ENCODE data around the gene CEP19.
"Not testable (repeated sequence)": the region's sequence is repeated elsewhere in the genome, so short reads cannot be mapped to it uniquely, and the experiment has no call there.

Gene CEP19

GRCh38 chr3:196743569-196743968 is 31.5 kb upstream of the CEP19 start:
- H3K9me3 ChIP-seq (ENCODE audit: control extremely low read depth in 1 of 5, control insufficient read depth in 4 of 5, insufficient read depth in 2 of 5, low read depth in 1 of 5, low read length in 4 of 5); H3K4me3 ChIP-seq (ENCODE audit: control insufficient read depth in 1 of 7, extremely low read depth in 1 of 7, insufficient read depth in 4 of 7, low read depth in 2 of 7, low read length in 6 of 7); POLR2A ChIA-PET; DNase-seq; H3K27me3 ChIP-seq (replicated peaks in 2 of 5; ENCODE audit: control insufficient read depth in 4 of 5, insufficient read depth in 5 of 5, low read length in 4 of 5); H3K27ac ChIP-seq (ENCODE audit: insufficient read depth in 1 of 2, low read depth in 1 of 2, low read length in 2 of 2, poor library complexity in 1 of 2, severe bottlenecking in 2 of 2): not testable (repeated sequence)
- CTCF ChIA-PET, result interaction anchor here (0.6 kb wide), 1 partner anchor 257 kb away, joined by 3 read pairs; no protein-coding TSS in a partner anchor
- peaks cover 6 to 20% (median 13%) of the 10 kb centered on the region in 4 experiments for H3K4me1 ChIP-seq (ENCODE audit: control extremely low read depth in 1 of 4, control insufficient read depth in 4 of 4, insufficient read depth in 4 of 4, low read length in 3 of 4)
- WGBS (ENCODE audit: insufficient coverage), result no CpG with 5 or more reads among the region's 10 CpGs
- peaks cover 8 to 15% (median 11%) of the 10 kb centered on the region in 4 experiments for H3K36me3 ChIP-seq (ENCODE audit: control insufficient read depth in 4 of 4, insufficient read depth in 4 of 4, low read length in 3 of 4)

GRCh38 chr3:196741249-196741889 is 29.3 kb upstream of the CEP19 start:
- peak overlapping the region; percentile 91 to 94 for H3K27ac ChIP-seq (ENCODE audit: insufficient read depth in 1 of 2, low read depth in 1 of 2, low read length in 2 of 2, poor library complexity in 1 of 2, severe bottlenecking in 2 of 2)
- H3K4me3 ChIP-seq (ENCODE audit: control insufficient read depth in 1 of 7, extremely low read depth in 1 of 7, insufficient read depth in 4 of 7, low read depth in 2 of 7, low read length in 6 of 7), result peak overlapping the region in 6 of 7 experiments; percentile 76 to 99 (median 96)
- H3K27me3 ChIP-seq (replicated peaks in 2 of 5; ENCODE audit: control insufficient read depth in 4 of 5, insufficient read depth in 5 of 5, low read length in 4 of 5), result no peaks in the 10 kb centered on the region
- no peaks in the 10 kb centered on the region for H3K9me3 ChIP-seq (ENCODE audit: control extremely low read depth in 1 of 5, control insufficient read depth in 4 of 5, insufficient read depth in 2 of 5, low read depth in 1 of 5, low read length in 4 of 5)
- H3K36me3 ChIP-seq (ENCODE audit: control insufficient read depth in 4 of 4, insufficient read depth in 4 of 4, low read length in 3 of 4), result peaks cover 0 to 11% (median under 1%) of the 10 kb centered on the region in 4 experiments
- 27% methylated on average over 3 of the region's 5 CpGs for WGBS (ENCODE audit: insufficient coverage)
- POLR2A ChIA-PET, result no interaction called here
- CTCF ChIA-PET, result interaction anchor here (1.4 kb wide), 1 partner anchor 11 kb away, joined by 3 read pairs; no protein-coding TSS in a partner anchor
- peak in 1 of 3 donors; percentile 29 for DNase-seq
- peaks cover 6 to 20% (median 13%) of the 10 kb centered on the region in 4 experiments for H3K4me1 ChIP-seq (ENCODE audit: control extremely low read depth in 1 of 4, control insufficient read depth in 4 of 4, insufficient read depth in 4 of 4, low read length in 3 of 4)

GRCh38 chr3:196740481-196741248 is 28.6 kb upstream of the CEP19 start:
- H3K4me3 ChIP-seq (ENCODE audit: control insufficient read depth in 1 of 7, extremely low read depth in 1 of 7, insufficient read depth in 4 of 7, low read depth in 2 of 7, low read length in 6 of 7), result peak overlapping the region; percentile 76 to 99 (median 95)
- ChIA-PET CTCF (interaction anchor here (0.7 to 1.4 kb wide), 3 partner anchors 12 to 47 kb away, joined by 3 read pairs; no protein-coding TSS in a partner anchor), POLR2A (interaction anchor here (0.6 to 1.1 kb wide), 2 partner anchors 128 to 310 kb away, joined by 4 read pairs; no protein-coding TSS in a partner anchor)
- H3K27me3 ChIP-seq (replicated peaks in 2 of 5; ENCODE audit: control insufficient read depth in 4 of 5, insufficient read depth in 5 of 5, low read length in 4 of 5), result no peaks in the 10 kb centered on the region
- H3K36me3 ChIP-seq (ENCODE audit: control insufficient read depth in 4 of 4, insufficient read depth in 4 of 4, low read length in 3 of 4), result peaks cover 0 to 8% (median under 1%) of the 10 kb centered on the region in 4 experiments
- H3K9me3 ChIP-seq (ENCODE audit: control extremely low read depth in 1 of 5, control insufficient read depth in 4 of 5, insufficient read depth in 2 of 5, low read depth in 1 of 5, low read length in 4 of 5), result no peaks in the 10 kb centered on the region
- DNase-seq, result peak; percentile 22 to 66 (median 55)
- peaks cover 6 to 20% (median 13%) of the 10 kb centered on the region in 4 experiments for H3K4me1 ChIP-seq (ENCODE audit: control extremely low read depth in 1 of 4, control insufficient read depth in 4 of 4, insufficient read depth in 4 of 4, low read length in 3 of 4)
- peak overlapping the region; percentile 91 to 94 for H3K27ac ChIP-seq (ENCODE audit: insufficient read depth in 1 of 2, low read depth in 1 of 2, low read length in 2 of 2, poor library complexity in 1 of 2, severe bottlenecking in 2 of 2)
- 1% methylated on average over 16 of the region's 30 CpGs for WGBS (ENCODE audit: insufficient coverage)

GRCh38 chr3:196739671-196740480 is 27.8 kb upstream of the CEP19 start, which contains the start of gene PAK2:
Gene PAK2, plus strand, starts transcription at chr3:196739857. Its CDS starts 42,790 bp downstream, at chr3:196782647.
- peak within 1 kb of the TSS; percentile 91 to 94 for H3K27ac ChIP-seq (ENCODE audit: insufficient read depth in 1 of 2, low read depth in 1 of 2, low read length in 2 of 2, poor library complexity in 1 of 2, severe bottlenecking in 2 of 2)
- peaks cover 6 to 20% (median 13%) of the 10 kb centered on the region in 4 experiments for H3K4me1 ChIP-seq (ENCODE audit: control extremely low read depth in 1 of 4, control insufficient read depth in 4 of 4, insufficient read depth in 4 of 4, low read length in 3 of 4)
- peak; percentile 91 to 94 (median 92) for DNase-seq
- POLR2A ChIA-PET, result interaction anchor here (1.1 kb wide), 1 partner anchor 128 kb away, joined by 4 read pairs; no protein-coding TSS in a partner anchor
- H3K36me3 ChIP-seq (ENCODE audit: control insufficient read depth in 4 of 4, insufficient read depth in 4 of 4, low read length in 3 of 4), result peaks cover 0 to 6% (median under 1%) of the 10 kb centered on the region in 4 experiments
- no peaks in the 10 kb centered on the region for H3K27me3 ChIP-seq (replicated peaks in 2 of 5; ENCODE audit: control insufficient read depth in 4 of 5, insufficient read depth in 5 of 5, low read length in 4 of 5)
- H3K9me3 ChIP-seq (ENCODE audit: control extremely low read depth in 1 of 5, control insufficient read depth in 4 of 5, insufficient read depth in 2 of 5, low read depth in 1 of 5, low read length in 4 of 5), result no peaks in the 10 kb centered on the region
- CTCF ChIA-PET, result interaction anchor here (0.7 to 1.0 kb wide), 2 partner anchors 22 to 48 kb away, joined by 3 read pairs; no protein-coding TSS in a partner anchor
- WGBS (ENCODE audit: insufficient coverage), result 0% methylated on average over 64 of the region's 86 CpGs
- peak within 1 kb of the TSS; percentile 76 to 99 (median 95) for H3K4me3 ChIP-seq (ENCODE audit: control insufficient read depth in 1 of 7, extremely low read depth in 1 of 7, insufficient read depth in 4 of 7, low read depth in 2 of 7, low read length in 6 of 7)

GRCh38 chr3:196737655-196738054 is 25.6 kb upstream of the CEP19 start:
- WGBS (ENCODE audit: insufficient coverage), result 83% methylated on average over 6 of the region's 6 CpGs

DNA sequence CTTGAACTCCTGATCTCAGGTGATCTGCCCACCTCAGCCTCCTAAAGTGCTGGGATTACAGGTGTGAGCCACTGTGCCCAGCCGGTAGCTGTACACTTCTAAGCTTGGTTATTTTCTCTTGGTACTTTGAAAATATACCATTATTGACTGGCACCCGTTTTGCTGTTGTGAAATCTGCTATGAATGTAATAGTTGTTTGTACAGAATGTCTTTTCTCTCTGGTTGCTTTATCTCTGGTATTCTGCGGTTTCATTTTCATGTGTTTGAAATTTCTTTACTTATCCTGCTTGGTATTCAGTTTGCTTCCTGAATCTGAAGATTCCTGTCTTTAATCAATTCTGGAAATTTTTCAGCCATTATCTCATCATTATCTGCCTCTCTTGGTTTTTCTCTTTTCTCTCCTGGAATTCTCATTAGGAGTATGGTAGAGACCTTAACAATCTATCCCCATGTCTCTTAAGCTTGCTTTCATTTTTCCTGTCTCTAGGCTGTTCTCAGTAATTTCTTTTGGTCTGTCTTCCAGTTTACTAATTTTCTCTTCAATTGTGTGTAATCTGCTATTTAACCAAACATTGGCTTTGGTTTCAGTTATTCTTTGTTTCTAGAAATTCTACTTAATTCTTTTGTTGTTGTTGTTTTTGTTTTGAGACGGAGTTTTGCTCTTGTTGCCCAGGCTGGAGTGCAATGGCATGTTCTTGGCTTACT is 24.8 kb upstream of the CEP19 start:
- Histone ChIP-seq H3K27me3 (replicated peaks in 2 of 5; ENCODE audit: control insufficient read depth in 4 of 5, insufficient read depth in 5 of 5, low read length in 4 of 5) (no peaks in the 10 kb centered on the region), H3K4me3 (ENCODE audit: control insufficient read depth in 1 of 7, extremely low read depth in 1 of 7, insufficient read depth in 4 of 7, low read depth in 2 of 7, low read length in 6 of 7) (no peak overlapping the region), H3K27ac (ENCODE audit: insufficient read depth in 1 of 2, low read depth in 1 of 2, low read length in 2 of 2, poor library complexity in 1 of 2, severe bottlenecking in 2 of 2) (no peak overlapping the region), H3K4me1 (ENCODE audit: control extremely low read depth in 1 of 4, control insufficient read depth in 4 of 4, insufficient read depth in 4 of 4, low read length in 3 of 4) (peaks cover 6 to 16% (median 9%) of the 10 kb centered on the region in 4 experiments), H3K9me3 (ENCODE audit: control extremely low read depth in 1 of 5, control insufficient read depth in 4 of 5, insufficient read depth in 2 of 5, low read depth in 1 of 5, low read length in 4 of 5) (no peaks in the 10 kb centered on the region), H3K36me3 (ENCODE audit: control insufficient read depth in 4 of 4, insufficient read depth in 4 of 4, low read length in 3 of 4) (peaks cover 0 to 12% (median 4%) of the 10 kb centered on the region in 4 experiments)
- WGBS (ENCODE audit: insufficient coverage), result no CpG with 5 or more reads among the region's 4 CpGs
- DNase-seq, result no peak
- POLR2A ChIA-PET, result no interaction called here
- CTCF ChIA-PET, result interaction anchor here (0.9 kb wide), 1 partner anchor 21 kb away, joined by 4 read pairs; no protein-coding TSS in a partner anchor

More at GRCh38 chr3:196737655-196738054, 25.6 kb upstream of the CEP19 start:
- Histone ChIP-seq H3K9me3 (ENCODE audit: control extremely low read depth in 1 of 5, control insufficient read depth in 4 of 5, insufficient read depth in 2 of 5, low read depth in 1 of 5, low read length in 4 of 5) (no peaks in the 10 kb centered on the region), H3K36me3 (ENCODE audit: control insufficient read depth in 4 of 4, insufficient read depth in 4 of 4, low read length in 3 of 4) (peaks cover 0 to 12% (median 4%) of the 10 kb centered on the region in 4 experiments), H3K27ac (ENCODE audit: insufficient read depth in 1 of 2, low read depth in 1 of 2, low read length in 2 of 2, poor library complexity in 1 of 2, severe bottlenecking in 2 of 2) (no peak overlapping the region), H3K4me1 (ENCODE audit: control extremely low read depth in 1 of 4, control insufficient read depth in 4 of 4, insufficient read depth in 4 of 4, low read length in 3 of 4) (peaks cover 6 to 20% (median 13%) of the 10 kb centered on the region in 4 experiments), H3K4me3 (ENCODE audit: control insufficient read depth in 1 of 7, extremely low read depth in 1 of 7, insufficient read depth in 4 of 7, low read depth in 2 of 7, low read length in 6 of 7) (no peak overlapping the region), H3K27me3 (replicated peaks in 2 of 5; ENCODE audit: control insufficient read depth in 4 of 5, insufficient read depth in 5 of 5, low read length in 4 of 5) (no peaks in the 10 kb centered on the region)
- ChIA-PET CTCF (interaction anchor here (0.6 to 0.9 kb wide), 3 partner anchors 22 to 215 kb away, joined by 3 to 4 read pairs (median 4); no protein-coding TSS in a partner anchor), POLR2A (no interaction called here)
- no peak for DNase-seq

Data from common myeloid progenitor, CD34-positive (primary cell).